HepG2 (cell line): Measurements from ENCODE around the gene CHST1. TPM values are rescaled to one million over a fixed set of nuclear protein-coding genes. Genes with fewer than 3 reads are reported as not detected.

Experiments used
- ATAC-seq: fragments of 200-7000 bp; cut with Tn5 transposase; 3 replicates; pipeline ENCODE4 v1.9.1; 2020; ENCODE audit warnings: mild to moderate bottlenecking, moderate library complexity
- BruUV-seq: library from RNA; stranded (reverse); fragments of 400-500 nt; replicated peaks from 2 replicates; lab custom pipeline; 2021; lab: Mats Ljungman, UMichigan
- CTCF ChIA-PET: fragments of 300-600 bp; formaldehyde crosslinking; extraction: SDS; loops from one replicate; lab custom pipeline; 2021; ENCODE audit warnings: low total read pairs, inconsistent platforms, low intra/inter-chr PET ratio; lab: Yijun Ruan, JAX
- POLR2A ChIA-PET: fragments of 350-600 bp; sonication (Branson Sonifier 250); formaldehyde crosslinking; loops from one replicate; lab custom pipeline; 2020; ENCODE audit warnings: antibody characterized with exemption, inconsistent platforms; lab: Yijun Ruan, JAX
- DNase-seq: peaks from one replicate; pipeline ENCODE4 v3.0.0-alpha.2; 2015; ENCODE audit warnings: low spot score
- FAIRE-seq: peaks from 3 replicates; lab custom pipeline; 2011; peaks lifted over from hg19 to GRCh38; lab: Jason Lieb, UNC
- H2AFZ ChIP-seq: one replicate; pipeline ENCODE4 v1.6.1; 2011; ENCODE audit warnings: low read length, inconsistent platforms
- H3K27ac ChIP-seq: fragments of 300-600 bp; 3 replicates; pipeline ENCODE4 v1.8.0; 2011; ENCODE audit warnings: mixed run types, mild to moderate bottlenecking, mixed read lengths, low read length, inconsistent platforms; ENCODE audit not compliant: insufficient read depth; ENCODE audit errors: extremely low read length
- H3K27me3 ChIP-seq, 2 experiments: fragments of 200-600 bp in 1 of 2; 2 replicates in 1 of 2; 3 replicates in 1 of 2; pipeline versions ENCODE4 v1.6.0 to v1.8.0; 2011; ENCODE audit warnings: low read length in 2 of 2, mild to moderate bottlenecking in 2 of 2, moderate library complexity in 2 of 2, inconsistent platforms in 1 of 2; ENCODE audit not compliant: insufficient read depth in 2 of 2, control insufficient read depth in 1 of 2
- H3K36me3 ChIP-seq, 2 experiments: fragments of 200-600 bp in 1 of 2; replicated peaks in 1 of 2; 2 replicates in 1 of 2; 3 replicates in 1 of 2; pipeline versions ENCODE4 v1.5.1 to v1.8.0; 2011; ENCODE audit warnings: low read length in 2 of 2, inconsistent platforms in 1 of 2; ENCODE audit not compliant: insufficient read depth in 2 of 2, control insufficient read depth in 1 of 2
- H3K4me1 ChIP-seq: 2 replicates; pipeline ENCODE4 v1.5.1; 2012; ENCODE audit warnings: low read length, inconsistent platforms; ENCODE audit not compliant: insufficient read depth
- H3K4me2 ChIP-seq: 2 replicates; pipeline ENCODE4 v1.6.0; 2011; ENCODE audit warnings: low read depth, low read length, inconsistent platforms
- H3K4me3 ChIP-seq, 3 experiments: fragments of 200-600 bp in 1 of 3; sonication (generic), shearing (Covaris generic) in 1 of 3; replicated peaks in 1 of 3; 2 replicates each; pipeline ENCODE4 v1.5.1; 2011 to 2016; ENCODE audit warnings: low read length in 3 of 3, inconsistent platforms in 2 of 3, low read depth in 2 of 3, mild to moderate bottlenecking in 2 of 3, control low read depth in 1 of 3, mixed read lengths in 1 of 3; ENCODE audit not compliant: insufficient read depth in 1 of 3
- H3K79me2 ChIP-seq: one replicate; pipeline ENCODE4 v1.6.1; 2011; ENCODE audit warnings: low read length, inconsistent platforms; ENCODE audit not compliant: insufficient read depth
- H3K9ac ChIP-seq: 2 replicates; pipeline ENCODE4 v1.6.0; 2011; ENCODE audit warnings: mild to moderate bottlenecking, low read depth, low read length, inconsistent platforms; ENCODE audit not compliant: insufficient read depth
- H3K9me3 ChIP-seq: 2 replicates; pipeline ENCODE4 v1.5.1; 2012; ENCODE audit warnings: mild to moderate bottlenecking, low read length
- H4K20me1 ChIP-seq: 2 replicates; pipeline ENCODE4 v1.6.0; 2011; ENCODE audit warnings: inconsistent platforms, mild to moderate bottlenecking, low read length, moderate library complexity; ENCODE audit not compliant: insufficient read depth
- ATF6 ChIP-seq: sonication (generic); formaldehyde crosslinking; conservative IDR thresholded peaks from 2 replicates; pipeline ENCODE4 v1.4.0; 2020; ENCODE audit warnings: missing genetic modification reagents
- CC2D1A ChIP-seq: sonication (generic); formaldehyde crosslinking; IDR thresholded peaks from 2 replicates; pipeline ENCODE4 v1.8.1; 2023; ENCODE audit warnings: mild to moderate bottlenecking, missing genetic modification reagents
- ELK4 ChIP-seq: sonication (generic); formaldehyde crosslinking; IDR thresholded peaks from 2 replicates; pipeline ENCODE4 v1.9.0; 2021; ENCODE audit warnings: missing genetic modification reagents, borderline replicate concordance
- FOXA1 ChIP-seq, 2 experiments: fragments of 450-650 bp in 1 of 2; sonication (generic) in 1 of 2; formaldehyde crosslinking in 1 of 2; IDR thresholded peaks; 2 replicates each; pipeline versions ENCODE4 v1.4.0 to v1.6.1; 2016 to 2020; ENCODE audit warnings: missing genetic modification reagents in 1 of 2
- MAFG ChIP-seq: sonication (generic); formaldehyde crosslinking; IDR thresholded peaks from 2 replicates; pipeline ENCODE4 v1.5.1; 2020; ENCODE audit warnings: mild to moderate bottlenecking, missing genetic modification reagents
- MYNN ChIP-seq: sonication (generic); formaldehyde crosslinking; IDR thresholded peaks from 2 replicates; pipeline ENCODE4 v1.4.0; 2020; ENCODE audit warnings: mild to moderate bottlenecking, low read depth, missing genetic modification reagents
- ZBTB38 ChIP-seq: sonication (generic); formaldehyde crosslinking; IDR thresholded peaks from 2 replicates; pipeline ENCODE4 v1.5.1; 2020; ENCODE audit warnings: mild to moderate bottlenecking, missing genetic modification reagents
- ZFP90 ChIP-seq: sonication (generic); formaldehyde crosslinking; IDR thresholded peaks from 2 replicates; pipeline ENCODE4 v1.8.0; 2022; ENCODE audit warnings: missing genetic modification reagents, mild to moderate bottlenecking, inconsistent platforms, borderline replicate concordance
- ZHX1 ChIP-seq: sonication (generic); formaldehyde crosslinking; IDR thresholded peaks from 2 replicates; pipeline ENCODE4 v1.8.1; 2022; ENCODE audit warnings: low read depth, mild to moderate bottlenecking, missing genetic modification reagents
- ZNF24 ChIP-seq: fragments of 450-650 bp; IDR thresholded peaks from 2 replicates; pipeline ENCODE4 v1.6.1; 2017; ENCODE audit warnings: antibody characterized with exemption, mild to moderate bottlenecking
- ZNF256 ChIP-seq: sonication (generic); formaldehyde crosslinking; conservative IDR thresholded peaks from 2 replicates; pipeline ENCODE4 v1.4.0; 2020; ENCODE audit warnings: missing genetic modification reagents
- ZNF607 ChIP-seq: sonication (generic); formaldehyde crosslinking; IDR thresholded peaks from 2 replicates; pipeline ENCODE4 v1.5.1; 2020; ENCODE audit warnings: missing genetic modification reagents, mild to moderate bottlenecking, borderline replicate concordance
- ZNF644 ChIP-seq: IDR thresholded peaks from 2 replicates; pipeline ENCODE4 v1.6.1; 2016; ENCODE audit warnings: low read depth
- ZNF737 ChIP-seq: sonication (generic); formaldehyde crosslinking; IDR thresholded peaks from 2 replicates; pipeline ENCODE4 v1.5.0; 2020; ENCODE audit warnings: missing genetic modification reagents, mild to moderate bottlenecking, borderline replicate concordance
- ZSCAN29 ChIP-seq: sonication (generic); formaldehyde crosslinking; conservative IDR thresholded peaks from 2 replicates; pipeline ENCODE4 v1.4.0; 2020; ENCODE audit warnings: mild to moderate bottlenecking, missing genetic modification reagents
- WGBS: methylation state at CpG from one replicate; pipeline ENCODE4 v1.1.6; 2017; ENCODE audit warnings: low lambda C conversion rate; 5-methylcytosine and 5-hydroxymethylcytosine counted together
- in situ Hi-C: cut with HindIII; loops from 2 replicates; pipeline ENCODE4 v1.10.0; 2017; ENCODE audit warnings: low pct_unique_long_range_greater_than_20kb; ENCODE audit not compliant: extremely low pct_ligation_motif_present
- intact Hi-C: fragments of 100-400 bp; cut with micrococcal nuclease; formaldehyde crosslinking; loops from one replicate; pipeline ENCODE4 v1.10.0; 2022; ENCODE audit not compliant: unreplicated experiment
- polyA plus RNA-seq, 8 experiments: library from polyadenylated mRNA; depleted of rRNA in 3 of 8; stranded (reverse) in 7 of 8; unstranded in 1 of 8; fragments of >200 nt; fragmentation: Illumina TruSeq in 4 of 8; extraction: Trizol in 4 of 8; gene quantifications; 2 replicates each; pipeline versions ENCODE4 v1.2.1 to v1.2.3, GENCODE V29; 2011 to 2016; ENCODE audit warnings: low read depth in 4 of 8, missing spikeins in 1 of 8, mixed read lengths in 1 of 8; ENCODE audit not compliant: insufficient read depth in 1 of 8
- total RNA-seq, 5 experiments: library from RNA; depleted of rRNA; stranded (reverse); fragments of >200 nt; fragmentation: Illumina TruSeq; extraction: Trizol; gene quantifications; 2 replicates each; pipeline ENCODE4 v1.2.3, GENCODE V29; 2016; ENCODE audit warnings: low read depth in 1 of 5

CHST1 gene
- total and polyA plus RNA-seq, 2 of the 13 experiments (the other 11 are each of a cell fraction or from before 2014, with no cell fraction given) = not detected

GRCh38 chr11:45713573-45713972 is 48.2 kb upstream of the CHST1 start:
- Histone ChIP-seq H3K79me2 (no peaks in the 10 kb centered on the region), H3K27ac (no peak overlapping the region), H3K4me2 (no peak overlapping the region), H3K4me3 (no peak overlapping the region), H3K36me3 (no peaks in the 10 kb centered on the region), H2AFZ (no peak overlapping the region), H3K9ac (no peak overlapping the region), H4K20me1 (no peaks in the 10 kb centered on the region), H3K9me3 (no peaks in the 10 kb centered on the region), H3K27me3 (peaks cover 1 to 20% of the 10 kb centered on the region in 2 experiments; a peak in 2 of 5 replicates), H3K4me1 (no peaks in the 10 kb centered on the region)
- no TSS peak for BruUV-seq
- TF ChIP-seq MYNN (CRISPR knock-in tag) (no peak), ATF6 (CRISPR knock-in tag) (no peak), MAFG (CRISPR knock-in tag) (no peak), ZNF737 (no peak), ZNF644 (CRISPR knock-in tag) (no peak), ZFP90 (CRISPR knock-in tag) (no peak), ELK4 (no peak), ZNF607 (CRISPR knock-in tag) (no peak), FOXA1 (IDR thresholded peaks at IDR 0.05) (no peak), FOXA1 (CRISPR knock-in tag; IDR thresholded peaks at IDR 0.05) (no peak), ZSCAN29 (CRISPR knock-in tag) (no peak), CC2D1A (CRISPR knock-in tag) (no peak), ZNF256 (no peak), ZBTB38 (CRISPR knock-in tag) (no peak), ZHX1 (CRISPR knock-in tag) (no peak), ZNF24 (no peak)
- POLR2A ChIA-PET = no interaction called here
- intact Hi-C loops = no loop called here
- FAIRE-seq (no peak), DNase-seq (no peak), ATAC-seq (no peak)
- WGBS = 2% methylated on average over 2 of the region's 2 CpGs
- in situ Hi-C loops = no loop called here
- CTCF ChIA-PET = no interaction called here
